ENCODE results near the gene DES. TPM values are rescaled to one million over a fixed set of nuclear protein-coding genes. Genes with fewer than 3 reads are reported as not detected.
A peak's percentile ranks its signal among the peaks of the same experiment; 100 is the strongest.

The DES gene
- total and polyA plus RNA-seq, 2 of the 13 experiments (the other 11 are each of a cell fraction or from before 2014, with no cell fraction given): not detected

GRCh38 chr2:219388121-219388906, 29.9 kb upstream of the DES start (continued):
- TF ChIP-seq RFX5 (IDR thresholded peaks at IDR 0.05; ENCODE audit: low read depth, low read length) (no peak), ZNF207 (IDR thresholded peaks at IDR 0.05; ENCODE audit: borderline replicate concordance) (no peak), NFIB (CRISPR knock-in tag; IDR thresholded peaks at IDR 0.05; ENCODE audit: borderline replicate concordance) (no peak), POLR2A (IDR thresholded peaks at IDR 0.05; ENCODE audit: insufficient read depth in 1 of 2, low read depth in 2 of 2, low read length in 2 of 2) (peak; percentile 52 to 68; a peak in 3 of 4 replicates), ZNF501 (CRISPR knock-in tag; IDR thresholded peaks at IDR 0.05) (peak; percentile 70; the same call in 1 of the 2 replicates), ZNF24 (IDR thresholded peaks at IDR 0.05) (no peak), ZMYM3 (CRISPR knock-in tag; IDR thresholded peaks at IDR 0.05) (no peak), CEBPB (IDR thresholded peaks at IDR 0.05; ENCODE audit: borderline replicate concordance, low read depth, low read length) (no peak), CERS6 (CRISPR knock-in tag; IDR thresholded peaks at IDR 0.05) (no peak), FOXP4 (CRISPR knock-in tag; IDR thresholded peaks at IDR 0.05) (peak; percentile 16; the same call in 1 of the 2 replicates), FOXC1 (CRISPR knock-in tag; IDR thresholded peaks at IDR 0.05; ENCODE audit: borderline replicate concordance) (peak; percentile 68; the same call in 1 of the 2 replicates), ZFP36L2 (CRISPR knock-in tag; IDR thresholded peaks at IDR 0.05) (no peak), THAP8 (CRISPR knock-in tag; IDR thresholded peaks at IDR 0.05; ENCODE audit: borderline replicate concordance) (no peak), ZNF382 (CRISPR knock-in tag; IDR thresholded peaks at IDR 0.05; ENCODE audit: borderline replicate concordance) (no peak), ZBTB3 (CRISPR knock-in tag; IDR thresholded peaks at IDR 0.05; ENCODE audit: borderline replicate concordance, low read depth) (0 out of 2 replicates have a peak, but pooled peaks have one; percentile 68), CCDC6 (CRISPR knock-in tag; IDR thresholded peaks at IDR 0.05) (no peak), ADNP (CRISPR knock-in tag; IDR thresholded peaks at IDR 0.05) (no peak), EP300 (IDR thresholded peaks at IDR 0.05; ENCODE audit: low read depth in 2 of 2, low read length in 2 of 2) (peak in 1 of 2 experiments; percentile 12; a peak in 1 of 4 replicates), EP300 (CRISPR knock-in tag; IDR thresholded peaks at IDR 0.05; ENCODE audit: borderline replicate concordance) (no peak), RAD21 (CRISPR knock-in tag; IDR thresholded peaks at IDR 0.05) (peak; percentile 67; the same call in 1 of the 2 replicates), SSRP1 (CRISPR knock-in tag; IDR thresholded peaks at IDR 0.05) (no peak), ZNF326 (CRISPR knock-in tag; IDR thresholded peaks at IDR 0.05; ENCODE audit: borderline replicate concordance) (no peak), JUND (CRISPR knock-in tag; IDR thresholded peaks at IDR 0.05) (no peak), SP5 (CRISPR knock-in tag; IDR thresholded peaks at IDR 0.05; ENCODE audit: borderline replicate concordance, low read depth) (no peak; the same call in 1 of the 2 replicates), MXD4 (CRISPR knock-in tag; IDR thresholded peaks at IDR 0.05) (0 out of 2 replicates have a peak, but pooled peaks have one; percentile 24), ZSCAN9 (CRISPR knock-in tag; IDR thresholded peaks at IDR 0.05; ENCODE audit: borderline replicate concordance) (no peak), ZMYM4 (CRISPR knock-in tag; IDR thresholded peaks at IDR 0.05) (peak; percentile 97), CHCHD3 (CRISPR knock-in tag; IDR thresholded peaks at IDR 0.05) (no peak), EEA1 (CRISPR knock-in tag; IDR thresholded peaks at IDR 0.05; ENCODE audit: borderline replicate concordance) (no peak), PLRG1 (conservative IDR thresholded peaks at IDR 0.05) (no peak)

Measured in HepG2 (cell line).